MCF 10A (cell line): Measurements from ENCODE around the gene MED27. TPM values are rescaled to one million over a fixed set of nuclear protein-coding genes. Genes with fewer than 3 reads are reported as not detected.

Experiments used
- BruUV-seq: library from RNA; stranded (reverse); fragments of 400-500 nt; replicated peaks from 2 replicates; lab custom pipeline; 2021; lab: Mats Ljungman, UMichigan
- CTCF ChIA-PET: fragments of 300-600 bp; sonication (Branson Sonifier 250); formaldehyde crosslinking; extraction: SDS; loops from one replicate; lab custom pipeline; 2021; ENCODE audit warnings: antibody characterized with exemption, inconsistent platforms; lab: Yijun Ruan, JAX
- POLR2A ChIA-PET: fragments of 300-600, 350-650 bp; sonication (Branson Sonifier 250); formaldehyde crosslinking; extraction: SDS; loops from one replicate; lab custom pipeline; 2020; ENCODE audit warnings: antibody characterized with exemption, inconsistent platforms; lab: Yijun Ruan, JAX
- DNase-seq: peaks from one replicate; pipeline ENCODE4 v3.0.0-alpha.2; 2018; ENCODE audit not compliant: unreplicated experiment
- H3K27ac Mint-ChIP-seq: one replicate; pipeline ENCODE4 v1.8.0; 2022; ENCODE audit warnings: mild to moderate bottlenecking, low read depth, mixed read lengths; ENCODE audit not compliant: unreplicated experiment
- H3K27me3 Mint-ChIP-seq: one replicate; pipeline ENCODE4 v1.8.0; 2022; ENCODE audit warnings: mixed read lengths; ENCODE audit not compliant: insufficient read depth, unreplicated experiment
- H3K36me3 Mint-ChIP-seq: one replicate; pipeline ENCODE4 v1.8.0; 2022; ENCODE audit warnings: mild to moderate bottlenecking, moderate library complexity, mixed read lengths; ENCODE audit not compliant: insufficient read depth, unreplicated experiment
- H3K4me1 Mint-ChIP-seq: one replicate; pipeline ENCODE4 v1.8.0; 2022; ENCODE audit warnings: mixed read lengths; ENCODE audit not compliant: insufficient read depth, unreplicated experiment
- H3K4me3 Mint-ChIP-seq: one replicate; pipeline ENCODE4 v1.8.0; 2022; ENCODE audit warnings: mild to moderate bottlenecking, moderate library complexity, mixed read lengths; ENCODE audit not compliant: unreplicated experiment
- H3K9me3 Mint-ChIP-seq: one replicate; pipeline ENCODE4 v1.8.0; 2022; ENCODE audit warnings: mixed read lengths; ENCODE audit not compliant: unreplicated experiment
- CTCF ChIP-seq: fragments of 200-600 bp; IDR thresholded peaks from one replicate; pipeline ENCODE4 v1.8.0; 2022; ENCODE audit warnings: antibody characterized with exemption, mild to moderate bottlenecking; ENCODE audit not compliant: unreplicated experiment
- intact Hi-C: fragments of 100-400 bp; cut with micrococcal nuclease; formaldehyde crosslinking; loops from 2 replicates; pipeline ENCODE4 v1.14.1; 2022
- total RNA-seq: library from RNA; stranded (reverse); gene quantifications from 2 replicates; pipeline ENCODE4 v1.2.3, GENCODE V29; 2022

The MED27 gene
- total RNA-seq, 1 experiment from 2014 or later: 34.3 TPM

- intact Hi-C loops: no loop called here
- no peaks in the 10 kb centered on the region for H3K9me3 Mint-ChIP-seq
- H3K27me3 Mint-ChIP-seq: no peaks in the 10 kb centered on the region
- no peak overlapping the region for H3K27ac Mint-ChIP-seq
- ChIA-PET CTCF (no interaction called here), POLR2A (no interaction called here)
- TF ChIP-seq CTCF: no peak
- H3K36me3 Mint-ChIP-seq: no peaks in the 10 kb centered on the region
- BruUV-seq: no TSS peak
- no peaks in the 10 kb centered on the region for H3K4me1 Mint-ChIP-seq
- H3K4me3 Mint-ChIP-seq: no peak overlapping the region
- no peak for DNase-seq
Observed at GRCh38 chr9:132035679-132036078, 44.0 kb downstream of the MED27 start.

GRCh38 chr9:132032238-132032950, 47.3 kb downstream of the MED27 start:
- ChIA-PET POLR2A (interaction anchor here (0.7 kb wide), 1 partner anchor 238 kb away, joined by 4 read pairs; no protein-coding TSS in a partner anchor), CTCF (no interaction called here)
- H3K36me3 Mint-ChIP-seq: no peaks in the 10 kb centered on the region
- no peak for TF ChIP-seq CTCF
- no peaks in the 10 kb centered on the region for H3K27me3 Mint-ChIP-seq
- H3K27ac Mint-ChIP-seq: no peak overlapping the region
- DNase-seq: no peak
- no TSS peak for BruUV-seq
- intact Hi-C loops: no loop called here
- peaks cover 15% of the 10 kb centered on the region for H3K4me1 Mint-ChIP-seq
- no peak overlapping the region for H3K4me3 Mint-ChIP-seq
- no peaks in the 10 kb centered on the region for H3K9me3 Mint-ChIP-seq

GRCh38 chr9:132031467-132032237, 48.0 kb downstream of the MED27 start:
- H3K9me3 Mint-ChIP-seq: no peaks in the 10 kb centered on the region

More at GRCh38 chr9:132031467-132032237, 48.0 kb downstream of the MED27 start:
- no peak for DNase-seq
- BruUV-seq: no TSS peak
- Mint-ChIP-seq H3K27ac (no peak overlapping the region), H3K27me3 (no peaks in the 10 kb centered on the region), H3K36me3 (no peaks in the 10 kb centered on the region), H3K4me1 (peaks cover 19% of the 10 kb centered on the region), H3K4me3 (no peak overlapping the region)
- ChIA-PET POLR2A (interaction anchor here (0.7 kb wide), 1 partner anchor 237 kb away, joined by 4 read pairs; no protein-coding TSS in a partner anchor), CTCF (no interaction called here)
- no peak for TF ChIP-seq CTCF
- intact Hi-C loops: no loop called here
